ENCODE measurements around the gene NOPCHAP1.

Gene NOPCHAP1

GRCh38 chr12:105018012-105018411 lies 31.9 kb downstream of the NOPCHAP1 start:
- DNase-seq (ENCODE audit: extremely low read depth in 1 of 2, low read depth in 1 of 2): no peak

GRCh38 chr12:105018776-105019175 lies 32.7 kb downstream of the NOPCHAP1 start:
- DNase-seq (ENCODE audit: extremely low read depth in 1 of 2, low read depth in 1 of 2): no peak

GRCh38 chr12:105020241-105020962 lies 34.3 kb downstream of the NOPCHAP1 start:
- DNase-seq (ENCODE audit: extremely low read depth in 1 of 2, low read depth in 1 of 2): no peak

- no peak for DNase-seq (ENCODE audit: extremely low read depth in 1 of 2, low read depth in 1 of 2)
Observed at GRCh38 chr12:105024928-105025327, 38.8 kb downstream of the NOPCHAP1 start.

- DNase-seq (ENCODE audit: extremely low read depth in 1 of 2, low read depth in 1 of 2): no peak
Observed at GRCh38 chr12:105025890-105026289, 39.8 kb downstream of the NOPCHAP1 start.

- no peak for DNase-seq (ENCODE audit: extremely low read depth in 1 of 2, low read depth in 1 of 2)
Observed at GRCh38 chr12:105026411-105026810, 40.3 kb downstream of the NOPCHAP1 start.

- DNase-seq (ENCODE audit: extremely low read depth in 1 of 2, low read depth in 1 of 2): no peak
Observed at GRCh38 chr12:105030820-105031807, 45.0 kb downstream of the NOPCHAP1 start.

GRCh38 chr12:105032703-105033357 lies 46.7 kb downstream of the NOPCHAP1 start:
- DNase-seq (ENCODE audit: extremely low read depth in 1 of 2, low read depth in 1 of 2): no peak

- no peak for DNase-seq (ENCODE audit: extremely low read depth in 1 of 2, low read depth in 1 of 2)
Observed at GRCh38 chr12:105033851-105034250, 47.7 kb downstream of the NOPCHAP1 start.
